Calu3 (cell line): Measurements from ENCODE around the gene SERPINE3. TPM values are rescaled to one million over a fixed set of nuclear protein-coding genes. Genes with fewer than 3 reads are reported as not detected.

ENCODE experiments used
- BruUV-seq: library from RNA; stranded (reverse); fragments of 400-500 nt; replicated peaks from 2 replicates; lab custom pipeline; 2021; lab: Mats Ljungman, UMichigan
- CTCF ChIA-PET: fragments of 300-600 bp; sonication (Branson Sonifier 250); formaldehyde crosslinking; loops from one replicate; lab custom pipeline; 2022; ENCODE audit warnings: antibody characterized with exemption; lab: Charles Lee
- DNase-seq: peaks from one replicate; pipeline ENCODE4 v3.0.0; 2022
- H3K27ac Mint-ChIP-seq: one replicate; pipeline ENCODE4 v1.8.0; 2022; ENCODE audit warnings: mixed read lengths; ENCODE audit not compliant: unreplicated experiment
- H3K27me3 Mint-ChIP-seq: one replicate; pipeline ENCODE4 v1.8.0; 2022; ENCODE audit warnings: mixed read lengths; ENCODE audit not compliant: unreplicated experiment
- H3K36me3 Mint-ChIP-seq: one replicate; pipeline ENCODE4 v1.8.0; 2022; ENCODE audit warnings: mild to moderate bottlenecking, moderate library complexity, mixed read lengths; ENCODE audit not compliant: insufficient read depth, unreplicated experiment
- H3K4me1 Mint-ChIP-seq: one replicate; pipeline ENCODE4 v1.8.0; 2022; ENCODE audit warnings: mild to moderate bottlenecking, low read depth, mixed read lengths; ENCODE audit not compliant: unreplicated experiment
- H3K4me3 Mint-ChIP-seq: one replicate; pipeline ENCODE4 v1.8.0; 2022; ENCODE audit warnings: mild to moderate bottlenecking, low read depth, moderate library complexity, mixed read lengths; ENCODE audit not compliant: unreplicated experiment
- H3K9me3 Mint-ChIP-seq: one replicate; pipeline ENCODE4 v1.8.0; 2022; ENCODE audit warnings: low read depth, mixed read lengths; ENCODE audit not compliant: unreplicated experiment
- intact Hi-C: fragments of 100-400 bp; cut with micrococcal nuclease; formaldehyde crosslinking; loops from one replicate; pipeline ENCODE4 v1.10.0; 2022; ENCODE audit not compliant: unreplicated experiment
- total RNA-seq: library from RNA; stranded (reverse); gene quantifications from 2 replicates; pipeline ENCODE4 v1.2.3, GENCODE V29; 2022
- TF ChIP-seq, protein P1 (sequence below): fragments of 200-600 bp; IDR thresholded peaks from one replicate; pipeline ENCODE4 v1.8.0; 2022; ENCODE audit warnings: antibody characterized with exemption; ENCODE audit not compliant: unreplicated experiment

The SERPINE3 gene
- total RNA-seq, 1 experiment from 2014 or later: not detected

- no TSS peak for BruUV-seq
- intact Hi-C loops: no loop called here
- no peak overlapping the region for H3K27ac Mint-ChIP-seq
- TF ChIP-seq, protein P1, sequence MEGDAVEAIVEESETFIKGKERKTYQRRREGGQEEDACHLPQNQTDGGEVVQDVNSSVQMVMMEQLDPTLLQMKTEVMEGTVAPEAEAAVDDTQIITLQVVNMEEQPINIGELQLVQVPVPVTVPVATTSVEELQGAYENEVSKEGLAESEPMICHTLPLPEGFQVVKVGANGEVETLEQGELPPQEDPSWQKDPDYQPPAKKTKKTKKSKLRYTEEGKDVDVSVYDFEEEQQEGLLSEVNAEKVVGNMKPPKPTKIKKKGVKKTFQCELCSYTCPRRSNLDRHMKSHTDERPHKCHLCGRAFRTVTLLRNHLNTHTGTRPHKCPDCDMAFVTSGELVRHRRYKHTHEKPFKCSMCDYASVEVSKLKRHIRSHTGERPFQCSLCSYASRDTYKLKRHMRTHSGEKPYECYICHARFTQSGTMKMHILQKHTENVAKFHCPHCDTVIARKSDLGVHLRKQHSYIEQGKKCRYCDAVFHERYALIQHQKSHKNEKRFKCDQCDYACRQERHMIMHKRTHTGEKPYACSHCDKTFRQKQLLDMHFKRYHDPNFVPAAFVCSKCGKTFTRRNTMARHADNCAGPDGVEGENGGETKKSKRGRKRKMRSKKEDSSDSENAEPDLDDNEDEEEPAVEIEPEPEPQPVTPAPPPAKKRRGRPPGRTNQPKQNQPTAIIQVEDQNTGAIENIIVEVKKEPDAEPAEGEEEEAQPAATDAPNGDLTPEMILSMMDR: no peak
- no peak overlapping the region for H3K4me3 Mint-ChIP-seq
- H3K4me1 Mint-ChIP-seq: no peaks in the 10 kb centered on the region
- no peaks in the 10 kb centered on the region for H3K9me3 Mint-ChIP-seq
- CTCF ChIA-PET: no interaction called here
- H3K27me3 Mint-ChIP-seq: no peaks in the 10 kb centered on the region
- DNase-seq: no peak
- no peaks in the 10 kb centered on the region for H3K36me3 Mint-ChIP-seq
Measured at GRCh38 chr13:51326777-51327176, 12.7 kb upstream of the SERPINE3 start.

GRCh38 chr13:51327961-51328360 lies 11.5 kb upstream of the SERPINE3 start:
- DNase-seq: no peak
- Mint-ChIP-seq H3K27ac (no peak overlapping the region), H3K27me3 (no peaks in the 10 kb centered on the region), H3K36me3 (no peaks in the 10 kb centered on the region), H3K9me3 (no peaks in the 10 kb centered on the region), H3K4me1 (no peaks in the 10 kb centered on the region), H3K4me3 (no peak overlapping the region)
- BruUV-seq: no TSS peak
- TF ChIP-seq, protein P1: no peak
- intact Hi-C loops: no loop called here
- CTCF ChIA-PET: interaction anchor here (0.6 kb wide), 1 partner anchor 338 kb away, joined by 3 read pairs; no protein-coding TSS in a partner anchor

DNA sequence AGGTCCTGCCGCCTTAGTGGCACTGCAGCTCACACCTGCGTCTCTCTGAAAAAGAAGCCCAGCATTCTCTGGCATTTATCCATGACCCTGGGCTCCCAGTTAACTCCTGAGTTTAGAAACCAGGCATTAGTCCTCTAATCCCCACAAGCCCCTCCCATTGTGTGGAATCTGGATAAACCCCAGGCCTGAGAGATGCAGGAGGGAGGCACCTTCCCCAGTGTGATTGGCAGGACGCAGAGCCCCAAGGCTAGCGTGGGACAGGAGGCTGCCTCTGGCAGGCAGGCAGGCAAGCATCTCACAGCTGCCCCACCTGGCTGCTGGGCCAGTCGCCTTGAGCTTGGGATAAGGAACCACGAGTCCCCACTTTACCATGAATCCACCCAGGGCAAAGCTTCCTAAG lies 11.0 kb upstream of the SERPINE3 start:
- Mint-ChIP-seq H3K9me3 (no peaks in the 10 kb centered on the region), H3K4me1 (no peaks in the 10 kb centered on the region), H3K27ac (no peak overlapping the region), H3K36me3 (no peaks in the 10 kb centered on the region), H3K4me3 (no peak overlapping the region), H3K27me3 (no peaks in the 10 kb centered on the region)
- BruUV-seq: no TSS peak
- CTCF ChIA-PET: interaction anchor here (0.6 kb wide), 1 partner anchor 338 kb away, joined by 3 read pairs; no protein-coding TSS in a partner anchor
- intact Hi-C loops: no loop called here
- TF ChIP-seq, protein P1: no peak
- no peak for DNase-seq

- H3K9me3 Mint-ChIP-seq: no peaks in the 10 kb centered on the region
- intact Hi-C loops: no loop called here
- no peak for DNase-seq
- H3K27me3 Mint-ChIP-seq: no peaks in the 10 kb centered on the region
- TF ChIP-seq, protein P1: no peak
- H3K4me1 Mint-ChIP-seq: no peaks in the 10 kb centered on the region
- H3K36me3 Mint-ChIP-seq: no peaks in the 10 kb centered on the region
- no peak overlapping the region for H3K27ac Mint-ChIP-seq
- CTCF ChIA-PET: no interaction called here
- no peak overlapping the region for H3K4me3 Mint-ChIP-seq
- no TSS peak for BruUV-seq
Measured at GRCh38 chr13:51329606-51330005, 9.9 kb upstream of the SERPINE3 start.
